DND-41 (cell line): ENCODE data around the gene PCED1B.

Experiments
- CTCF ChIP-seq: IDR thresholded peaks from 2 replicates; pipeline ENCODE4 v1.5.1; 2012; ENCODE audit warnings: borderline replicate concordance, low read length, moderate library complexity, mild to moderate bottlenecking; ENCODE audit not compliant: poor library complexity, severe bottlenecking; ENCODE audit errors: extremely low read depth
- EZH2 ChIP-seq: IDR thresholded peaks from 3 replicates; pipeline ENCODE4 v1.6.1; 2012; ENCODE audit warnings: borderline replicate concordance, low read depth, mild to moderate bottlenecking, moderate library complexity, low read length, inconsistent platforms; ENCODE audit not compliant: severe bottlenecking

GRCh38 chr12:47066278-47067025 lies 13.0 kb upstream of the PCED1B start:
- TF ChIP-seq CTCF: no peak
- TF ChIP-seq EZH2: no peak
